ENCODE measurements around the gene ABCA3.
"Not testable (repeated sequence)": the region's sequence is repeated elsewhere in the genome, so short reads cannot be mapped to it uniquely, and the experiment has no call there.

ABCA3 gene

DNA sequence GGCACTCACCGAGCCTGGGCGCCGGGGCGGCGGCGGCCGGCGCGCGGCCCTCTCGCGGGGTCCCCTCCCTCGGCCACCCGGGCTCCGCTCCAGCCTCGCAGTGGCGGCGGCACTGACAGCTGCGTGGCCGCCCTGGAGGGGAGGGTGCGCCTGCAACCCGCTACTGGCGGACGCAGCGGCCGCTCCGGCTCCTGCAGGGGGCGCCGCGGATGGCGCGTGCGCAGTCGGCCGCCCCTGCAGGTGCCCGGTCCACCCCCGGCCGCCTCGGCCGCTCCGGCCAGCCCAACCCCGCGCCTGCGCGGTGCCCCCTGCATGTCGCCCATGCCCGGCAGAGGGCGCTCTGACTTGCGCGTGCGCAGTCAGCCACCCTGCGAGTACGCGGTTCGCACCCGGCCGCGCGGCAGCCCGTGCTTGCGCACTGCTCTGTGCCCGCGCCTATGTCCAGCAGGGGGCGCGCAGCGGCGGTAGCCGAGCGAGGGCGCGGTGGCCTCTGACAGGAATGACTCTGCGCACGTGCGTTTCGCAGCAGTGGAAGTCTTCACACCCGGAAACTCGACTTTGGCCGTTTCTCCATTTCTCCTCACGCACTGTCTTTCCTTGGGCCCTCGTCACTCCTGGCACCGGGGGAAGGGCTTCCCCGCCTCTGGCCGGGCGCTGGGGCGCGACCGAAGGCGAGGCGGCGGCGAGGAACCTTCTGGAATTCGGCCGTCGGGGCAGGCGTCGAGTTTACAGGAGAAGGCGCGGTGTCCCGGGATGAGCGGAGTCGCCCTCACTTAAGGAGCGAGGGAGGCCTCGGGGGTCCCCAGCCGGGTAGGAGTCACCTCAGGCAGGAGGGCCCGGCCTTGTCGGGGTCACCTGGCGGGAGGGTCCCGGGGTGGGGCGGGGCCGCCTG lies at the start of gene ABCA3:
ABCA3 (minus strand) TSS at position 165 of the 892 bp plus-strand sequence. CDS start 14,262 bp downstream, outside the sequence.
- peak; percentile 94 for DNase-seq (ENCODE audit: low spot score)

DNA sequence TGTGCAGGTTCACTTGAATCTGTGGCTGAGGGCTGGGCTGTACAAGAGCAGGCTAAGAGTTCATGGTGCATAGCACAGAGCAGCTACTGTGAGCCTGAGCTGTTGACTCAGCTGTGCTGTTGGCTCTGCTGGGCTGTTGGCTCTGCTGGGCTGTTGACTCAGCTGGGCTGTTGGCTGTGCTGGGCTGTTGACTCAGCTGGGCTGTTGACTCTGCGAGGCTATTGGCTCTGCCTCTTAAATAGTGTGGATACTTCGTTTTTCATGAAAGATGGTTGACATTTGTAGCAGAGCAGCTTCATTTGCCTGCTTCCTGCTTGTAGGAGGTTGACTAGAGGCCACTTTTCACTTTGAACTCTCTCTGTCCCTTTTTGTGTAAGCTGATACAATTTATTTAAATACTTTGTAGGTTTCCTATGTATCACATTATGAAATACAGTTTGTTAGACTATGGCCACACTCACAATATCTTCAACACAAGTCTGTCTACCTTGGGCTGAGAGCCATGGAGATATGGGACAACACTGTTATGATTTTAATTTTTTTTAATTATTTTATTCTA lies 48.4 kb upstream of the ABCA3 start:
- DNase-seq (ENCODE audit: low spot score) = no peak

DNA sequence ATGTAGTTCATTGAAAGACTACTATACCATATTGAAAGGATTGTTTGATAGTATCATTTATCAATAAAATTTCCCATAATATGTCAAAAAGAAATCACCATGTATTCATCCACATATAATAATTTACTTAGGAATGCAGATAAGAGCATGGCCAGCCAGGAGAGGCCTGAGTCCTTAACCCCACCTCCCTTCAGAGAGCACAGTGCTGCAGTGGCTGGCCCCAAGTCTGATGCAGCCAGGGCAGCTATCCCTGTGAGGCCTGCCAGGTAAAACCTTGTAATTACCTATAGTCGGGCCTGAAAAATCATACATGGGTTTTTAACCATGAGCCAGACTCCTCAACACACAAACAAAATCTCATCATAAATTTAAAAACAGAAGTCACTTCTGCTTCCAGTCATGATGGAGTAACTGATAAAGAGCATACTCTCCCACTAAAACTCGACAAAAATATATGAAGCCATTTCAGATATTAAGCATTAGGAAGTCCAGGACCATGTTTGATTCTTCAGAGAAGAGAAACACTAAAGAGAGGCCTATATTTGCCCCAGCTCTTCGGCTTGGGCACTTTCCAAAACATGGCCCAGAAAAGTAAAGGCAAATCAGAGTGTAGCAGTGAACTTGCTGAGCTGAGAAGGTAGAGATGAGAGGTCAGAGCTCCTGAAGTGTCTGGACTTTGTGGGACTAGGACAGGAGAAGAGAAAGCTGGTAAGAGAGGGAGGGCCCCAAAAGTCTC lies 47.8 kb upstream of the ABCA3 start:
- DNase-seq (ENCODE audit: low spot score) = no peak

DNA sequence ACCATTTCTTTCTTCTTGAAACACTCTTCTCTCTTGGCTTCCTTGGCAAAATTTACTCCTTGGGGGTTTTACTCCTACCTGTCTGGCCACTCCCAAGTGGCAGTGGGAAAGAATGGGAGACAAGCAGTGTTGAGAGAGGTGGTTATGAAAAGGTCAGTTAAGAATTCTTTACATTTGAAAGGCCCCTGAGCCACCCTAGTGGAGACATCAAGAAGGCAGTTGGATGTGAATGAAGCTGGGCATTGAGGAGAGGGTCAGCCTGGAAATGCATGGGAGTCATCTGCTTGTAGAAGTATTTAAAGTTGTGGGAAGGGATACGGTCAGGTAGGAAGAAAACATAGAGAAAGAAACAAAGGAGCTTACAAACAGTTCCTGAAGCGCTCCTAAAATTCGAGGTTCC lies 46.5 kb upstream of the ABCA3 start:
- DNase-seq (ENCODE audit: low spot score) = no peak

DNA sequence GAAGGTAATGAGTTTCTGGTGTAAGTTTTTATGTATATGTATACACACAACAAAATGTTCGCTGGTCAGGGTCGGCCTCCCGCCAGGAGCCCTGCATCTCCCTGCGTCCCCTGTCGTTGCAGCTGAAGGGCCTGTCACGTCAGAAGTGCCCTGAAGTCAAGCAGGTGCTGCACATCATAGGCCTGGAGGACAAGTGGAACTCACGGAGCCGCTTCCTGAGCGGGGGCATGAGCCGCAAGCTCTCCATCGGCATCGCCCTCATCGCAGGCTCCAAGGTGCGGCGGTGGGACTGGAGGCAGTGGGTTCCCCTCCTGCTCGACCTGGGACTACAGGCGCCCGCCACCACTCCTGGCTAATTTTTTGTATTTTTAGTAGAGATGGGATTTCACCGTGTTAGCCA lies 45.5 kb upstream of the ABCA3 start:
- DNase-seq (ENCODE audit: low spot score) = not testable (repeated sequence)

DNA sequence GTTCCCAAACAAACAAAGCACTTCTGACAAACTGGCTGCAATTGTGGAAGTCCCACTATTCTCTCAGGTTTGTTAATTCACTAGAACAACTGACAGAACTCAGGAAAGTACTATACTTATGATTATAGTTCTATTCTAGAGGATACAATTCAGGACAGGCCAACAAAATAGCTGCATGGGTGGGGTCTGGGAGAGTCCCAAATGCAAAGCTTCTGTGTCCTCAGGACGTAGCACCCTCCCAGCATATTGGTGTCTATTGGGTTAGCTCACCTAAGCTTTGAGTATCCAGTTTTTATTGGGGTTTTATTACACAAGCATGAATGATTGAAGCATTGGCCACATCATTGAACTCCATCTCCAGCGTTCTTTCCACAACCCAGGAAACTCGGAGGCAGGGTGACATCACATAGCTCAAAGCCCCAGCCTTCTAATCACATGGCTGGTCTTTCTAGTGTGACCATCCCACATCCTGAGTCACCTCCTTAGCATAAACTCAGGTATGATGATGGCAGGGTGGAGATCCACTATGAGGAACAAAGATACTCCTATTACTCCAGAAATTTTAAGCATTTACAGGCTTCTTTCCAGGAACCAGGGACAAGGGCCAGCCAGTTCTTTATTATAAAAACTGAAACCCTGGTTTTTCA lies 44.8 kb upstream of the ABCA3 start:
- no peak for DNase-seq (ENCODE audit: low spot score)

DNA sequence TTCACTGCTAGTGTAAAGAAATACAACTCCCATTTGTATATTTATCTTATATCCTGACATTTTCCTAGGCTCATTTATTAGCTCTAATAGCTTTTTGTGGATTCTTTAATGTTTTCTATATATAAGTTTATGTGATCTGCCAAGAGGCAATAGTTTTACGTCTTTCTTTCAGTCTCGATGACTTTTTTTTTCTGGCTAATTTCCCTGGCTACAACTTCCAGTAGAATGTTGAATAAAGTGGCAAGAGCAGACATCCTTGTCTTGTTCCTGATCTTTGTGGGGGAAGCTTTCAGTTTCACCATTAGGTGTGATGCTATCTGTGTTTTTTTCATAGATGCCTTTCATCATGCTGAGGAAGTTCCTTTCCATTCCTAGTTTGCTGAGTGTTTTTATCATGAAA lies 43.9 kb upstream of the ABCA3 start:
- no peak for DNase-seq (ENCODE audit: low spot score)

DNA sequence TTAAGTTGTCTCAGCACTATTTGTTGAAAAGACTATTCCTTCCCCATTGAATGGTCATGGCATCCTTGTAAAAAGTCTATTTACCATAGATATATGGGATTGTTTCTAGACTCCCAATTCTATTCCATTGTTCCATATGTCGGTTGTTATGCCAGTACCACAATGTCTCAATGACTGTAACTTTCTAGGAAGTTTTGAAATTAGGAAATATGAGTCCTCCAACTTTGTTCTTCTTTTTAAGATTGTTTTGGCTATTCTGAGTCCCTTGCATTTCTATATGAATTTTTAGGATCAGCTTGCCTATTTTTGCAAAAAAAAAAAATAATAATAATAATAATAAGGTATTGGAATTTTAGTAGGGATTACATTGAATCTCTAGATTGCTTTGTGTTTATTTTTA lies 43.0 kb upstream of the ABCA3 start:
- no peak for DNase-seq (ENCODE audit: low spot score)

DNA sequence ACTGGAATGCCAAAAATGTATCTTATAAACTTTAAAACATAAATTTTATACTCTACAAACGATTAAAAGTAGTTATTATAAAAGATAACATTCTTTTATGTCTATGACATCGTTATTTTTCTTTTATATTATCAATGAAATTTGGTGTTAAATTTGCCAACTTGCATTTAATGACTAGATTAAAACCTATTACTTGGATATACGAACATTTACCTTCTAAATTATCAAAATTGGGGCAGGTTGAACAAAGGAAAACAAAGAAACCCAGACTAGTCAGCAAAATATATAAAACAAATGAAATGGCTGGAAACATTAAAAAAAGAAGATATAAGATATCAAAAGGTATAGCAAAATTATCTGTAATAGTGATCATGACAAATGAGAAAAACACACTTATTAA lies 34.1 kb upstream of the ABCA3 start:
- no peak for DNase-seq (ENCODE audit: low spot score)

DNA sequence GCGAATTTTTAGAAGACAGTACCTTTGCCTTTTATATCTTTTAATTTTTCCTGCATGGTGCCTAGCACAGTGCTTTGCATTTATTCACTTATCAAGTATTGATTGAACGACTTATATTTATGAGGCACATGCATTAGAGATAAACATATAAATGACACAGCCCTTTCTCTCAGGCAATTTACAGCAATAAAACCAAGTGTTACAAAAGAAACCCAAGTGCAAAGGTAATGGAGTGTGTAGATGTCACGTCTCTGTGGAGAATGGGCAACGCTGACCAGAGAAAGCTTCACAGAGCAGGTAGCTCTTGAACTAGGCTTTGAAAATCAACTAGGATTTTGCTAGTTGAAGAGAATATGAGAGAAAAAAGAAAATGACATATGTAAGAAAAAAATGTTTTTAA lies 32.6 kb upstream of the ABCA3 start:
- DNase-seq (ENCODE audit: low spot score) = no peak

DNA sequence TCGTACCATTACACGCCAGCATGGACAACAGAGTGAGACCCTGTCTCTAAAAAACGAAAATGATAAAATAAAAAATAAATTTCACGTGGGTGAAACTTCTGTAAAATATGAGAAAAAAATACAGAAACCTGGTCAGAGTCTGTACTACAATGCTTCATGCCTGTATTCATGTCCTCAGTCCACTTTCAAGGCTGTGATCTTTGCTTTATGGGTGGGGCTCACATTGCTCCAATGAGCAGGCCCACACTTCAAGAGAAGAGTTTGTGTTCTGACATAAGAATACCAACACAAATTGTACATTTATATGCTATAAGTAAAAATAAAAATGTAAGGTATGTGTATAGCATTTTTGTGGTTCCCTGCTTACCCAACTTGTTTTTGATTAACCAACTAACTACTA lies 32.2 kb upstream of the ABCA3 start:
- DNase-seq (ENCODE audit: low spot score) = no peak

DNA sequence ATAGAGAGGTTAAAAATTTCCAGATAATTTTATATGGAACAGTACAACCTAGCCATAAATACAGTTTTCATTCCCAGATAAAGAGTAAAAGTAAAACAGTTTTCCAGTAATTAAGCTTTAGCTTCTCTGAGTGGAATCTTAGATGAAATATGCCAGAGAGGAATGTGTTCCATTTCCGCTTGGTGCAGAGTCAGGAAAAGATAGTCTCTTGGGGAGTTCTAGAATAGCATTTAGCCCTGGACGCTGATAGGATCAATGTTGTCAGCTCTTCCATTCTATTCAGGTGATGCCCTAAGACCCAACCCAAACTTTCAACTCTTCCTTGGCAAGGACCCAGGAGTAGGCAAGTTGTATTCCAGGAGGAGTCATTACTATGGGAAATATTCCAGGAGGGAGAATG lies 30.9 kb upstream of the ABCA3 start:
- no peak for DNase-seq (ENCODE audit: low spot score)

DNA sequence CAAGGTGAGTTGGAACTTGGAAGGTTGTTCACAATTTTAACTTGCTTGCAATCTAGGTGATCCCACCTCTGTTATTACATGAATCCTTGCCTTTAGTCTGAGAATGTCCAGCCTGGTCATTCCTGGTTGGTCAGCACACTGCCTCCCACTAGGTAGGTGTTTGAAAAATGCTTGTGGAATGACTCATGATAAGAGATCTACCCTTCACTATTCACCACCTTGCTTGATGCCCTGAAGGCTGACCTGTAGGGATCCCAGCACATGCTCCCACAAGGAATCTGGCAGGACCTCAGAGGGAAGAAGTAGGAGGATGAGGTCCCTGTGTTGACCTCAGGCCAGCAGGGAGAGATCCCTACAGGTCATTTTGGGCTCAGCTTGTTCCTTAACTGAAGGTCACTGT lies 30.2 kb upstream of the ABCA3 start:
- no peak for DNase-seq (ENCODE audit: low spot score)

DNA sequence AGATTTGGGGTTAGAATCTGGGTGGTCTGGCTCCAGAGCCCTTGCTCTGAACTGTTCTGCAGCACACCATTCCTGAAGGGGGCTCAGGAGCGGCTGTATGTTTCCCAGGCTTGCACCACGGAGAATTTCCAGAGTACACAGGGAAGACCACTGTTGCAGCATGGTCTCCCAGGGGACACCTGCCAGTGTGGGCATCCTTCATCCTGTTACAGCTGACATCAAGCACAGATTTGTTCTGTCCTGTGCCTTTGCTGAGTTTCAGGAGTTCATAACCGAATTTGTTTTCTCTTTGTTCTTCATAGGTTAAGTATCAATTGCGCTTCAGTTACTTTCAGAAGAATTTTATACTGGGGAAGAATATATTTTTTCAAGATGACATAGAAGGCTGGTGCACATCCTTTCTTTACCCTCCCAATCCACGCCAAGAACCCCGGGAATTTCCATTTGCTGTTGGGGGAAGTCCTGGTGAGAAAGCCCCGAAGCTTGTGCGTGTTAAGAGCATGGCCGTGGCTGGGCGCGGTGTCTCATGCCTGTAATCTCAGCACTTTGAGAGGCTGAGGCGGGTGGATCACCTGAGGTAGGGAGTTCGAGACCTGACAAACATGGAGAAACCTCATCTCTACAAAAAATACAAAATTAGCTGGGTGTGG lies 26.3 kb upstream of the ABCA3 start:
- DNase-seq (ENCODE audit: low spot score) = no peak

DNA sequence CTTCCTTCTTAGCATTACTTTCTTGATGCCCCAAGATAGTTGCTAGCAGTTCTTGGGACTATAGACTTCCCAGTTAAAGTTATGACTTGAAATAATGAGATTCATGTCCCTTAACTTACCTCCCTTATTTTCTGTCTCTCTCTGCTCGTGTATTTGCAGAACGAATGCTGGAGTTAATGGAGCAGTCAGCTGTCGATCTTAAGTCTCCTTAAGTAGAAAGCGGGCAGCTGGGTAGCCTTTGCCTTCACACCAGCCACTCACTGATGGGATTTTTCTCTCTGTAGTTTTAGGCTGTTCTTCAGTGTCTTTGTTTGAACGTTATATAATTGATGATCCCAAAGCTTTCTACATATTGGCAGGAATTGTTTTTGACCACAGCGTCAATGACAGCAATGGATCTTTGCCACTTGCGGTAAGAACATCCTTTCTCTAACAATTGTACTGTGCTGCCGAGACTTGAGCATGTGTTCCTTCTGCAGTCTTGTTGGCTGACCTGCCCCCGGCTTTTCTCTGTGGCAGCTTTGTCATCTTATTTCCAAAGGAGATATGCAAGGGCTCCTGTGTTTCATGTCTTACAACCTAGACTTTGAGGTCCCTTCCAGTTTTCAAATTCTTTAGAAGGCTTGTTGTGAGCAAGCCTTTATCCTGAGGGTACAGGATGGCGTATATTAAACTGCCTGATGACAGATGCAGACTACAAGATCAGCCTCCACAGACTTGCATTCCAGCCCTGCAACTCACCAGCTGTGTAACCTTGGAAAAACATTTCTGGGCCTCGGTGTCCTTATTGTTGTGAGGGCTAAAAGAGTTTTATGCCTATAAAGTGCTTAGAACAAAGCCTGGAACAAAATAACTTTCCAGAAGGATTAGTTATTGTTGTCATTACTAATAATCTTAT lies 25.1 kb upstream of the ABCA3 start:
- DNase-seq (ENCODE audit: low spot score) = no peak

DNA sequence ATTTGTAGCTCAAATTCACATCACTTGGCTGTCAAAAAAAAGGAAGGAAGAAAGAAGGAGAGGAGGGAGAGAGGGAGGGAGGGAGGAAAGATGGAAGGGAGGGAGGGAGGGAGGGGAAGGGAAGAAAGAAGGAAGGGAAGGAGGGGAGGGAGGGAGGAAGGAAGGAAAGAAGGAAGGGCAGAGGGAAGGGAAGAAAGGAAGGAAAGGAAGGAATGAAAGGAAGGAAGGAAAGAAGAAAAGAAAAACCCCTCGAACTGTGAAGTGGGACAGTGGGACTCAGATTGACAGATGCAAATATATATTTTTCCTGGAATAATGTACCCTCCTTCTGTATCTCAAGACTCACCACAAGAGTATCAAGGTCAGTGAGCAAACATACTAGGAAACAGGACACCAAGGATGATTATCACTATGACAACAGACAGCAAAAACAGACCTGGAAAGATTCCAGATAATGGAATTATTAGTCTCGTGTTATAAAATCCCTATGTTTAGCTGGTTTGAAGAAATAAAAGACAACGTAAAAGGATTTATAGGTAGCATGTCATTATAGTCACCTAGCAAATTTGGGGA lies 24.2 kb upstream of the ABCA3 start:
- no peak for DNase-seq (ENCODE audit: low spot score)

DNA sequence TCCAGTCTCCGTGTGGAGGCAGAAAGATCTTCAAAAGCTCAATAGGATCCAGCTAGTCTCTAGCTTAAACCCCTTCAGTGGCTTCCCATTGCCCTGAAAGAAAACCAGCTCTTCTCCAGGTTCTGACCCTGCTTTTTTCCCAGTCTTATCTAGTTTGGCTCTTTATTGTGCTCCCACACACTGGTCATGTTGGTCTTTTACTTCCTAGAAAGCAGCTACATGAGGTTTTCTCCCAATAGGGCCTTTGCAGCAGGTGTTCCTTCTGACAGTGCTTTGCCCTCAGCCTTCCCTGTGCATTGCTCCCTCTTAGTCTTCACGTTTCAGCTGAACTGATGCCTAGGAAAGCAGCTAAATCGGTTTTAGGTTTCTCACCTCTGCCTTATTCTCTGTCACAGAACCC lies 21.7 kb upstream of the ABCA3 start:
- no peak for DNase-seq (ENCODE audit: low spot score)

DNA sequence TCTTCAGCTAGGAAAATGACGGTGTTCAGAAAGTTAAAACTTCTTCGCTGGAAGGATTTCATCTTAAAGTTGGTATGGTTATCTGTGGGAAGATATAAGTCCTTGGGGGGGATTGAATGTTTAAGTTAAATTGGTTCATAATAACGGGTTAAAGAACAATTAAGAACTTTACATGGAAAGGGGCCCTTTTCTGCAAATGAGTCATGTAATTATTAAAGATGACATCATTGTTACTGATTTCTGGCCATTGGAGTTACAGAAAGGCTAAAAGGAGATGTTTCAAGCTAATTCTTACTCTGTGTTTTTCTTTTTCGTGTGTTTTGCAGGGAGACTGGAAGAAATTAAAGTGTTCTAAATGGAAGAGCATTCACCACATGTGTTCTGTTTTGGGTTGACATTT lies 20.6 kb upstream of the ABCA3 start:
- no peak for DNase-seq (ENCODE audit: low spot score)

DNA sequence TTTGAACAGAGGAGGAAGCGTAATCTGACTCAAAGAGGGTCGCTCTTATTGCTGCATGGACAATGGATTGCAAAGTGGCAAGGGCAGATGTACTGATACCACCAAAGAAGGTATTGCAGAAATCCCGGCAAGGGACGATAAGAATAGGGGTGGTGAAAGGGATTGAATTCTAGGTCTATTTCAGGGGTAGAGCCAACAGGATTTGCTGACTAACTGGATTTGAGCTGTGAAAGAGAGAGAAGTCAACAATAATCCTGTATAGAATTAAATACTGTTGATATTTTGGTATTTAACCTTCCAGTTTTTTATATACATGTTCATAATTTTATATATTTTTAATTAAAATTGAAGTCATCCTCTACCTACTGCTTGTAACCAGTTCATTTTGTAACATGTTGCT lies 19.4 kb upstream of the ABCA3 start:
- no peak for DNase-seq (ENCODE audit: low spot score)

DNA sequence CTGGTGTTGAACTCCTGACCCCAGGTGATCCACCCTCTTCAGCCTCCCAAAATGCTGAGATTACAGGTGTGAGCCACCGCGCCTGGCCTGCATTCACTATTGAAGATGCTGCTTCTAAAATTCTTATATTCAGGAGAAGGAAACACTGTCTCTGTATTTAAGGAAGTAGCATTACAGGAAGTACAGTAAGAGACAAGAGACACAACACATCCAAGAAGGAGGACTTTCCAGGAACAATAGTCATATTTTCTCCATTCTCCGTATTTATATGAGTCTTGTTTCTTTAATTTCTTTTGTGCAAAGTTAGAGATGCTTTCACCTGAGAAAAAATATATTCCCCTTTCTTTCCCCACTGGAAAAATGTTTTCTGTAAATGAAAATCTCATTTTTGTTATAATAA lies 18.3 kb upstream of the ABCA3 start:
- no peak for DNase-seq (ENCODE audit: low spot score)

DNA sequence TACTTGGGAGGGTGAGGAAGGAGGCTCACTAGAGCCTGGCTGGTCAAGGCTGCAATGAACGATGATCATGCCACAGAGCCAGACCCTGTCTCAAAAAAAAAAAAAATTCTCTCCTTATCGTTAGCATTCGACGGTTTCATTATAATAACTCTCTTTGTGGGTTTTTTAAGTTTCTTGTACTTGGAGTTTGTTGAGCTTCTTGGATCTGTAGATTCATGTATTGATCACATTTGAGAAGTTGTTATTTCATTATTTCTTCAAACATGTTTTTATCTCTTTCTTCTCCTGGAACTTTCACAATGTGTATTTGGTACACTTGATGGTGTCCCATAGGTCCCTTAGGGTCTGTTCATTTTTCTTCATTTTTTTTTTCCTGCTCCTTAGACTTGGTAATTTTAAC lies 16.8 kb upstream of the ABCA3 start:
- DNase-seq (ENCODE audit: low spot score) = no peak
